Nephron (organoid): ENCODE results near the gene CCSER1.

Experiments used
- H3K27ac Mint-ChIP-seq, 3 experiments: 2 replicates each; pipeline ENCODE4 v1.8.0; 2020; ENCODE audit warnings: mixed read lengths in 3 of 3, mild to moderate bottlenecking in 2 of 3, moderate library complexity in 1 of 3
- H3K27me3 Mint-ChIP-seq: 2 replicates; pipeline ENCODE4 v1.8.0; 2021; ENCODE audit warnings: low read depth, mild to moderate bottlenecking, moderate library complexity, mixed read lengths
- H3K36me3 Mint-ChIP-seq: 2 replicates; pipeline ENCODE4 v1.8.0; 2020; ENCODE audit warnings: low read depth, mixed read lengths
- H3K4me1 Mint-ChIP-seq: 2 replicates; pipeline ENCODE4 v1.8.0; 2020; ENCODE audit warnings: mixed read lengths
- H3K4me3 Mint-ChIP-seq, 3 experiments: 2 replicates each; pipeline ENCODE4 v1.8.0; 2020; ENCODE audit warnings: mild to moderate bottlenecking in 3 of 3, mixed read lengths in 3 of 3, moderate library complexity in 2 of 3
- H3K9me3 Mint-ChIP-seq: 2 replicates; pipeline ENCODE4 v1.8.0; 2020; ENCODE audit warnings: mixed read lengths
- CTCF ChIP-seq, 3 experiments: fragments of 200-600 bp; sonication (generic); IDR thresholded peaks; one replicate each; pipeline ENCODE4 v1.5.0; 2021; ENCODE audit warnings: antibody characterized with exemption in 3 of 3; ENCODE audit not compliant: unreplicated experiment in 3 of 3

CCSER1 gene

GRCh38 chr4:91502365-91502764 lies 1375.2 kb downstream of the CCSER1 start:
- peaks cover 7% of the 10 kb centered on the region for H3K9me3 Mint-ChIP-seq
- no peaks in the 10 kb centered on the region for H3K4me1 Mint-ChIP-seq
- TF ChIP-seq CTCF (IDR thresholded peaks at IDR 0.05; ENCODE audit: unreplicated experiment in 3 of 3) = no peak
- H3K4me3 Mint-ChIP-seq = no peak overlapping the region
- H3K36me3 Mint-ChIP-seq = no peaks in the 10 kb centered on the region
- H3K27me3 Mint-ChIP-seq = no peaks in the 10 kb centered on the region
- no peak overlapping the region for H3K27ac Mint-ChIP-seq

- Mint-ChIP-seq H3K36me3 (peaks cover 8% of the 10 kb centered on the region), H3K27me3 (no peaks in the 10 kb centered on the region), H3K27ac (no peak overlapping the region), H3K4me1 (no peaks in the 10 kb centered on the region), H3K9me3 (peaks cover 45% of the 10 kb centered on the region), H3K4me3 (no peak overlapping the region)
- no peak for TF ChIP-seq CTCF (IDR thresholded peaks at IDR 0.05; ENCODE audit: unreplicated experiment in 3 of 3)
Measured at GRCh38 chr4:91513326-91513725, 1386.1 kb downstream of the CCSER1 start.

GRCh38 chr4:91519155-91519554 lies 1392.0 kb downstream of the CCSER1 start:
- no peak for TF ChIP-seq CTCF (IDR thresholded peaks at IDR 0.05; ENCODE audit: unreplicated experiment in 3 of 3)
- Mint-ChIP-seq H3K9me3 (peaks cover 35% of the 10 kb centered on the region), H3K4me3 (no peak overlapping the region), H3K36me3 (no peaks in the 10 kb centered on the region), H3K27ac (no peak overlapping the region), H3K27me3 (no peaks in the 10 kb centered on the region), H3K4me1 (no peaks in the 10 kb centered on the region)

- Mint-ChIP-seq H3K36me3 (no peaks in the 10 kb centered on the region), H3K27ac (no peak overlapping the region), H3K9me3 (peaks cover 8% of the 10 kb centered on the region), H3K27me3 (no peaks in the 10 kb centered on the region), H3K4me1 (no peaks in the 10 kb centered on the region), H3K4me3 (no peak overlapping the region)
- no peak for TF ChIP-seq CTCF (IDR thresholded peaks at IDR 0.05; ENCODE audit: unreplicated experiment in 3 of 3)
Measured at GRCh38 chr4:91525621-91526020, 1398.4 kb downstream of the CCSER1 start.

GRCh38 chr4:91527056-91527455 lies 1399.9 kb downstream of the CCSER1 start:
- TF ChIP-seq CTCF (IDR thresholded peaks at IDR 0.05; ENCODE audit: unreplicated experiment in 3 of 3) = no peak
- no peak overlapping the region for H3K27ac Mint-ChIP-seq
- H3K4me1 Mint-ChIP-seq = no peaks in the 10 kb centered on the region
- no peaks in the 10 kb centered on the region for H3K36me3 Mint-ChIP-seq
- no peaks in the 10 kb centered on the region for H3K27me3 Mint-ChIP-seq
- H3K9me3 Mint-ChIP-seq = peaks cover 8% of the 10 kb centered on the region
- H3K4me3 Mint-ChIP-seq = no peak overlapping the region

- Mint-ChIP-seq H3K36me3 (no peaks in the 10 kb centered on the region), H3K9me3 (peaks cover 45% of the 10 kb centered on the region), H3K27ac (no peak overlapping the region), H3K4me3 (no peak overlapping the region), H3K4me1 (no peaks in the 10 kb centered on the region), H3K27me3 (no peaks in the 10 kb centered on the region)
- no peak for TF ChIP-seq CTCF (IDR thresholded peaks at IDR 0.05; ENCODE audit: unreplicated experiment in 3 of 3)
Measured at GRCh38 chr4:91567594-91567993, 1440.4 kb downstream of the CCSER1 start.
